Liver (tissue), 3 donors: ENCODE results near the gene GPR176.

Experiments used
- EGR1 ChIP-seq, 2 donors: IDR thresholded peaks; 2 replicates each; pipeline ENCODE4 v1.6.1; 2016 to 2018; ENCODE audit warnings: antibody characterized with exemption in 2 of 2, low read depth in 2 of 2
- FOXA1 ChIP-seq: IDR thresholded peaks from 2 replicates; pipeline ENCODE4 v1.6.1; 2016; ENCODE audit warnings: antibody characterized with exemption
- HNF4A ChIP-seq, 2 donors: conservative IDR thresholded peaks; 2 replicates each; pipeline ENCODE4 v1.6.1; 2016; ENCODE audit warnings: antibody characterized with exemption in 2 of 2, mild to moderate bottlenecking in 2 of 2
- RXRA ChIP-seq, 2 donors: IDR thresholded peaks; 2 replicates each; pipeline ENCODE4 v1.6.1; 2017 to 2018; ENCODE audit warnings: antibody characterized with exemption in 2 of 2, mild to moderate bottlenecking in 1 of 2
- SP1 ChIP-seq: IDR thresholded peaks from 2 replicates; pipeline ENCODE4 v1.6.1; 2018; ENCODE audit warnings: antibody characterized with exemption, mild to moderate bottlenecking
- TAF1 ChIP-seq: conservative IDR thresholded peaks from 2 replicates; pipeline ENCODE4 v1.6.1; 2016; ENCODE audit warnings: antibody characterized with exemption, mild to moderate bottlenecking
- YY1 ChIP-seq: IDR thresholded peaks from 2 replicates; pipeline ENCODE4 v1.6.1; 2016; ENCODE audit warnings: antibody characterized with exemption, mild to moderate bottlenecking
- TF ChIP-seq, protein P1 (sequence below): fragments of 150-350 bp; IDR thresholded peaks from 2 replicates; pipeline ENCODE4 v1.5.1; 2017; ENCODE audit warnings: improper control_type of control experiment, low read depth, low read length; ENCODE audit not compliant: missing input control
- TF ChIP-seq, protein P2 (sequence below): IDR thresholded peaks from 2 replicates; pipeline ENCODE4 v1.6.1; 2016; ENCODE audit warnings: antibody characterized with exemption
- TF ChIP-seq, protein P3 (sequence below): IDR thresholded peaks from 2 replicates; pipeline ENCODE4 v1.6.1; 2016; ENCODE audit warnings: antibody characterized with exemption, mild to moderate bottlenecking
- TF ChIP-seq, protein P4 (sequence below): IDR thresholded peaks from 2 replicates; pipeline ENCODE4 v1.6.1; 2016; ENCODE audit warnings: antibody characterized with exemption
- TF ChIP-seq, protein P5 (sequence below): IDR thresholded peaks from 2 replicates; pipeline ENCODE4 v1.6.1; 2016; ENCODE audit warnings: antibody characterized with exemption
- donor health status: healthy.
- donor health status: healthy.

DNA sequence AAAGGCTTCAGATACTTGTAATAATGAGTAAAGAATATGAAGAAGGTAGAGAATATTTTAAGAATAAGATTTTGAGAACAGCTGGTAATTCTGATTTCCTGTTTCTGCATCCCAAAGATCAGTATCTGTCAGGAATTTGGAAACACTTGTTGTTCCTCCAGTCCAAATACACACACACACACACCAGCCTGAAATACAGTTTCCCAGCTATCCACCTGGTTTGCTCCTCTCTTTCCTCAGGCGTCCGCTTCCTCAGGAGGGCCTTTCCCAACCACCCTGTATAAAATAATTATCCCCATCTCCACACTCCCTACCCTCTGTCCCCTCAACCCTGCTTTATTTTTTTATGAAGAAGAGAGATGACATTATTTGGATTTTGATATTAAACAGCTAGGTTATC is 135.4 kb downstream of the GPR176 start:
- TF ChIP-seq, protein P1, sequence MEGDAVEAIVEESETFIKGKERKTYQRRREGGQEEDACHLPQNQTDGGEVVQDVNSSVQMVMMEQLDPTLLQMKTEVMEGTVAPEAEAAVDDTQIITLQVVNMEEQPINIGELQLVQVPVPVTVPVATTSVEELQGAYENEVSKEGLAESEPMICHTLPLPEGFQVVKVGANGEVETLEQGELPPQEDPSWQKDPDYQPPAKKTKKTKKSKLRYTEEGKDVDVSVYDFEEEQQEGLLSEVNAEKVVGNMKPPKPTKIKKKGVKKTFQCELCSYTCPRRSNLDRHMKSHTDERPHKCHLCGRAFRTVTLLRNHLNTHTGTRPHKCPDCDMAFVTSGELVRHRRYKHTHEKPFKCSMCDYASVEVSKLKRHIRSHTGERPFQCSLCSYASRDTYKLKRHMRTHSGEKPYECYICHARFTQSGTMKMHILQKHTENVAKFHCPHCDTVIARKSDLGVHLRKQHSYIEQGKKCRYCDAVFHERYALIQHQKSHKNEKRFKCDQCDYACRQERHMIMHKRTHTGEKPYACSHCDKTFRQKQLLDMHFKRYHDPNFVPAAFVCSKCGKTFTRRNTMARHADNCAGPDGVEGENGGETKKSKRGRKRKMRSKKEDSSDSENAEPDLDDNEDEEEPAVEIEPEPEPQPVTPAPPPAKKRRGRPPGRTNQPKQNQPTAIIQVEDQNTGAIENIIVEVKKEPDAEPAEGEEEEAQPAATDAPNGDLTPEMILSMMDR = no peak
- no peak for TF ChIP-seq RXRA (IDR thresholded peaks at IDR 0.05)
- no peak for TF ChIP-seq YY1
- TF ChIP-seq EGR1 (IDR thresholded peaks at IDR 0.05; ENCODE audit: low read depth in 2 of 2) = no peak
- TF ChIP-seq, protein P2, sequence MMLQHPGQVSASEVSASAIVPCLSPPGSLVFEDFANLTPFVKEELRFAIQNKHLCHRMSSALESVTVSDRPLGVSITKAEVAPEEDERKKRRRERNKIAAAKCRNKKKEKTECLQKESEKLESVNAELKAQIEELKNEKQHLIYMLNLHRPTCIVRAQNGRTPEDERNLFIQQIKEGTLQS = no peak
- TF ChIP-seq, protein P3, sequence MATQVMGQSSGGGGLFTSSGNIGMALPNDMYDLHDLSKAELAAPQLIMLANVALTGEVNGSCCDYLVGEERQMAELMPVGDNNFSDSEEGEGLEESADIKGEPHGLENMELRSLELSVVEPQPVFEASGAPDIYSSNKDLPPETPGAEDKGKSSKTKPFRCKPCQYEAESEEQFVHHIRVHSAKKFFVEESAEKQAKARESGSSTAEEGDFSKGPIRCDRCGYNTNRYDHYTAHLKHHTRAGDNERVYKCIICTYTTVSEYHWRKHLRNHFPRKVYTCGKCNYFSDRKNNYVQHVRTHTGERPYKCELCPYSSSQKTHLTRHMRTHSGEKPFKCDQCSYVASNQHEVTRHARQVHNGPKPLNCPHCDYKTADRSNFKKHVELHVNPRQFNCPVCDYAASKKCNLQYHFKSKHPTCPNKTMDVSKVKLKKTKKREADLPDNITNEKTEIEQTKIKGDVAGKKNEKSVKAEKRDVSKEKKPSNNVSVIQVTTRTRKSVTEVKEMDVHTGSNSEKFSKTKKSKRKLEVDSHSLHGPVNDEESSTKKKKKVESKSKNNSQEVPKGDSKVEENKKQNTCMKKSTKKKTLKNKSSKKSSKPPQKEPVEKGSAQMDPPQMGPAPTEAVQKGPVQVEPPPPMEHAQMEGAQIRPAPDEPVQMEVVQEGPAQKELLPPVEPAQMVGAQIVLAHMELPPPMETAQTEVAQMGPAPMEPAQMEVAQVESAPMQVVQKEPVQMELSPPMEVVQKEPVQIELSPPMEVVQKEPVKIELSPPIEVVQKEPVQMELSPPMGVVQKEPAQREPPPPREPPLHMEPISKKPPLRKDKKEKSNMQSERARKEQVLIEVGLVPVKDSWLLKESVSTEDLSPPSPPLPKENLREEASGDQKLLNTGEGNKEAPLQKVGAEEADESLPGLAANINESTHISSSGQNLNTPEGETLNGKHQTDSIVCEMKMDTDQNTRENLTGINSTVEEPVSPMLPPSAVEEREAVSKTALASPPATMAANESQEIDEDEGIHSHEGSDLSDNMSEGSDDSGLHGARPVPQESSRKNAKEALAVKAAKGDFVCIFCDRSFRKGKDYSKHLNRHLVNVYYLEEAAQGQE = no peak
- TF ChIP-seq, protein P4, sequence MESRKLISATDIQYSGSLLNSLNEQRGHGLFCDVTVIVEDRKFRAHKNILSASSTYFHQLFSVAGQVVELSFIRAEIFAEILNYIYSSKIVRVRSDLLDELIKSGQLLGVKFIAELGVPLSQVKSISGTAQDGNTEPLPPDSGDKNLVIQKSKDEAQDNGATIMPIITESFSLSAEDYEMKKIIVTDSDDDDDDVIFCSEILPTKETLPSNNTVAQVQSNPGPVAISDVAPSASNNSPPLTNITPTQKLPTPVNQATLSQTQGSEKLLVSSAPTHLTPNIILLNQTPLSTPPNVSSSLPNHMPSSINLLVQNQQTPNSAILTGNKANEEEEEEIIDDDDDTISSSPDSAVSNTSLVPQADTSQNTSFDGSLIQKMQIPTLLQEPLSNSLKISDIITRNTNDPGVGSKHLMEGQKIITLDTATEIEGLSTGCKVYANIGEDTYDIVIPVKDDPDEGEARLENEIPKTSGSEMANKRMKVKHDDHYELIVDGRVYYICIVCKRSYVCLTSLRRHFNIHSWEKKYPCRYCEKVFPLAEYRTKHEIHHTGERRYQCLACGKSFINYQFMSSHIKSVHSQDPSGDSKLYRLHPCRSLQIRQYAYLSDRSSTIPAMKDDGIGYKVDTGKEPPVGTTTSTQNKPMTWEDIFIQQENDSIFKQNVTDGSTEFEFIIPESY = no peak
- TF ChIP-seq FOXA1 = no peak
- TF ChIP-seq, protein P5, sequence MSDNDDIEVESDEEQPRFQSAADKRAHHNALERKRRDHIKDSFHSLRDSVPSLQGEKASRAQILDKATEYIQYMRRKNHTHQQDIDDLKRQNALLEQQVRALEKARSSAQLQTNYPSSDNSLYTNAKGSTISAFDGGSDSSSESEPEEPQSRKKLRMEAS = no peak
- no peak for TF ChIP-seq HNF4A (conservative IDR thresholded peaks at IDR 0.05)
- TF ChIP-seq SP1 = no peak
- no peak for TF ChIP-seq TAF1
